Left lung (tissue), 10 donors: ENCODE results near the gene TLR6. TPM values are rescaled to one million over a fixed set of nuclear protein-coding genes. Genes with fewer than 3 reads are reported as not detected.
A peak's percentile ranks its signal among the peaks of the same experiment; 100 is the strongest.

Experiments used
- ATAC-seq: fragments of 200-7000 bp; cut with Tn5 transposase; one replicate; pipeline ENCODE4 v1.9.1; 2020; ENCODE audit warnings: moderate library complexity
- DNase-seq, 4 donors: peaks; one replicate each; pipeline ENCODE4 v3.0.0-alpha.2; 2013 to 2020
- H3K27ac ChIP-seq, 2 donors: fragments of 200-600 bp; sonication (generic) in 1 of 2; one replicate each; pipeline versions ENCODE4 v1.5.0 to v1.8.0; 2020 to 2021
- H3K27me3 ChIP-seq, 2 donors: fragments of 200-600 bp; sonication (generic) in 1 of 2; one replicate each; pipeline versions ENCODE4 v1.5.0 to v1.8.0; 2020 to 2021
- H3K36me3 ChIP-seq, 2 donors: fragments of 200-600 bp; sonication (generic) in 1 of 2; one replicate each; pipeline versions ENCODE4 v1.5.0 to v1.8.0; 2020 to 2021
- H3K4me1 ChIP-seq, 2 donors: fragments of 200-600 bp; one replicate each; pipeline ENCODE4 v1.8.0; 2021
- H3K4me3 ChIP-seq, 2 donors: fragments of 200-600 bp; sonication (generic) in 1 of 2; one replicate each; pipeline versions ENCODE4 v1.5.0 to v1.8.0; 2020 to 2021; ENCODE audit warnings: mild to moderate bottlenecking in 1 of 2
- H3K9me3 ChIP-seq, 2 donors: fragments of 200-600 bp; sonication (generic) in 1 of 2; one replicate each; pipeline versions ENCODE4 v1.5.0 to v1.8.0; 2020 to 2021
- intact Hi-C, 2 donors: fragments of 100-400 bp; cut with DNase I; formaldehyde crosslinking; loops; one replicate each; pipeline versions ENCODE4 v1.11.2 to v1.14.2; 2022
- polyA plus RNA-seq, 6 donors: library from polyadenylated mRNA; unstranded; fragments of 120-200 nt; gene quantifications; one replicate each; pipeline ENCODE4 v1.2.1, GENCODE V29; 2013; ENCODE audit not compliant: insufficient read length in 6 of 6
- total RNA-seq, 2 donors: library from RNA; stranded (reverse); fragmentation: NEBNext Ultra II Directional; extraction: Animal tissue kit (Norgen Biotek cat#: 25700); gene quantifications; one replicate each; pipeline ENCODE4 v1.2.1, GENCODE V29; 2021
- TF ChIP-seq, protein P1 (sequence below), 2 donors: fragments of 200-600 bp; sonication (generic) in 1 of 2; IDR thresholded peaks; one replicate each; pipeline versions ENCODE4 v1.5.0 to v1.8.0; 2021; ENCODE audit warnings: antibody characterized with exemption in 2 of 2
- donor health status: DM: no; HTN: yes; CAD: no.
- donor health status: DM: no; HTN: no; CAD: no.

Gene TLR6
- total and polyA plus RNA-seq, 8 donors: 0.96 to 18.1 (median 1.5) TPM

DNA sequence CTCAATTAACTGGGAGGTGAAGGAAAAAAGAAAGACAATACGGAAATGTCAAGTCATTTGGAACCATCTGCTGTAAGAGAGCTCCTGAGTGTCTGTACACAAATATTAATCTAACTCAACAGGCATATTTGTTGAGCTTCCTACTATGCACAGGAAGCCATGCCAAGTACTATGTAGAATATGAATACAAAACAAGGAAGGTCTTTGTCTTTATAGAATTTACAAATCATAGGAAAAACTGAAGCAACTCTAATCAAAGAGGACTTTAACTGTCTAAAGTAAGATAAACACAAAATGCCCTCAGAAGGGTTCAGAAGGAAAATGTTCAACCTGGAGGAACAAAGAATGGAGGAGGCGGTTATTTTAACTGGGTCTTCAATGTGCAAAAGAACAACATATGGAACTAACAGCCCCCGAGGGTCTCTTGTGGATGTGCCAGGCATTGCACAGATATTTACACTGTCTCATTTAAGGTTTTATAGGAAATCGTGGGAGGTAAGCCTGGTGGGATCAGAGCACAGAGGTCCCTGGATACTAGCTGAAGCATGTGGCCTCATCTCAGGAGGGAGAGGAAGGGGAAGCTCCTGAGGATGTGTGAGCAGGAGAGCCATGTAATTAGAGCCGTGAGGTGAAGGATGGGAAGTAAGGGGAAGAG is 16.8 kb upstream of the TLR6 start:
- Histone ChIP-seq H3K27me3 (no peaks in the 10 kb centered on the region), H3K4me1 (peaks cover 18 to 33% of the 10 kb centered on the region in 2 donors), H3K9me3 (no peaks in the 10 kb centered on the region), H3K4me3 (no peak overlapping the region), H3K27ac (peak overlapping the region; percentile 46 to 54), H3K36me3 (peaks cover 0 to 17% of the 10 kb centered on the region in 2 donors)
- TF ChIP-seq, protein P1, sequence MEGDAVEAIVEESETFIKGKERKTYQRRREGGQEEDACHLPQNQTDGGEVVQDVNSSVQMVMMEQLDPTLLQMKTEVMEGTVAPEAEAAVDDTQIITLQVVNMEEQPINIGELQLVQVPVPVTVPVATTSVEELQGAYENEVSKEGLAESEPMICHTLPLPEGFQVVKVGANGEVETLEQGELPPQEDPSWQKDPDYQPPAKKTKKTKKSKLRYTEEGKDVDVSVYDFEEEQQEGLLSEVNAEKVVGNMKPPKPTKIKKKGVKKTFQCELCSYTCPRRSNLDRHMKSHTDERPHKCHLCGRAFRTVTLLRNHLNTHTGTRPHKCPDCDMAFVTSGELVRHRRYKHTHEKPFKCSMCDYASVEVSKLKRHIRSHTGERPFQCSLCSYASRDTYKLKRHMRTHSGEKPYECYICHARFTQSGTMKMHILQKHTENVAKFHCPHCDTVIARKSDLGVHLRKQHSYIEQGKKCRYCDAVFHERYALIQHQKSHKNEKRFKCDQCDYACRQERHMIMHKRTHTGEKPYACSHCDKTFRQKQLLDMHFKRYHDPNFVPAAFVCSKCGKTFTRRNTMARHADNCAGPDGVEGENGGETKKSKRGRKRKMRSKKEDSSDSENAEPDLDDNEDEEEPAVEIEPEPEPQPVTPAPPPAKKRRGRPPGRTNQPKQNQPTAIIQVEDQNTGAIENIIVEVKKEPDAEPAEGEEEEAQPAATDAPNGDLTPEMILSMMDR (IDR thresholded peaks at IDR 0.05): no peak
- ATAC-seq (no peak), DNase-seq (no peak)
- intact Hi-C loops: no loop called here

DNA sequence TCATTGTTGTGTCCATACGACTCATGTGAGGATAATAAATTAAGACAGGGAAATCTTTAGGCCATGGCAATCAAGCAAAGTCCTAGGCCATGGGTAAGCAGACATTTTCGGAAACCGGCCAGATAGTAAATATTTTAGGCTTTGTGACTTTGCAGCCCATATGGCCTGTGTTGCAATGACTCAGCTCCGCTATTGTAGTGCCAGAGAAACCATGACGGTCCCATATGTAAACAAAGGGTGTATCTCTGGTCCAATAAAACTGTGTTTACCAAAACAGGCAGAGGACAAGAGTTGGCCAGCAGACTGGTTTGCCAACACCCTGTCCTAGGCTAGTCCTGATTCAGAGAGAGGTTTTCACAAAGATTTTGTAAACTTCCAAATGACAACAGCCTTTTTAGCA is 16.0 kb upstream of the TLR6 start:
- Histone ChIP-seq H3K27ac (peak overlapping the region; percentile 46 to 54), H3K36me3 (peaks cover 0 to 13% of the 10 kb centered on the region in 2 donors), H3K4me1 (peaks cover 18 to 39% of the 10 kb centered on the region in 2 donors), H3K4me3 (no peak overlapping the region), H3K9me3 (no peaks in the 10 kb centered on the region), H3K27me3 (no peaks in the 10 kb centered on the region)
- ATAC-seq (no peak), DNase-seq (peak in 1 of 4 donors; percentile 65)
- TF ChIP-seq, protein P1 (IDR thresholded peaks at IDR 0.05): no peak
- intact Hi-C loops: no loop called here

DNA sequence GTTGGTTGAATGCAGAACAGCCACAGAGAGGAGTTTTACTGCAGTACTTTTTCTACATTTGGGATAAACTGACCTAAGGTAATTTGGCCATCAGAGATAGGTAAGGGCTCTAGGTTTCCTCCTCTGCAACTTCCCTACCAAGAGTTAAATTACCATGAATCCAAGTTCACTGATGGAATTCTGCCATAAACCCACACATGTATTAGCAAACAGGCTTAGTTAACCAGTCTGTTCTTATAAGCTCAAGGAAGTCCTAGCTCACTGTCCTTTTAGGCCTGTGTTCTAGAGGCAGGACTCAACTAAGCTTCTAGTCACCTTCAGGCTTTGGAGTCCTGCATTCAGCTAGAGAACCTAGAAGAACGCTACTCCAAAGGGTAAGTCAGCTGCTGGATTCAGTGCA is 15.0 kb upstream of the TLR6 start:
- Histone ChIP-seq H3K36me3 (peaks cover 0 to 13% of the 10 kb centered on the region in 2 donors), H3K27ac (no peak overlapping the region), H3K4me3 (no peak overlapping the region), H3K27me3 (no peaks in the 10 kb centered on the region), H3K9me3 (no peaks in the 10 kb centered on the region), H3K4me1 (peaks cover 18 to 48% of the 10 kb centered on the region in 2 donors)
- DNase-seq (no peak), ATAC-seq (no peak)
- TF ChIP-seq, protein P1 (IDR thresholded peaks at IDR 0.05): no peak
- intact Hi-C loops: no loop called here

DNA sequence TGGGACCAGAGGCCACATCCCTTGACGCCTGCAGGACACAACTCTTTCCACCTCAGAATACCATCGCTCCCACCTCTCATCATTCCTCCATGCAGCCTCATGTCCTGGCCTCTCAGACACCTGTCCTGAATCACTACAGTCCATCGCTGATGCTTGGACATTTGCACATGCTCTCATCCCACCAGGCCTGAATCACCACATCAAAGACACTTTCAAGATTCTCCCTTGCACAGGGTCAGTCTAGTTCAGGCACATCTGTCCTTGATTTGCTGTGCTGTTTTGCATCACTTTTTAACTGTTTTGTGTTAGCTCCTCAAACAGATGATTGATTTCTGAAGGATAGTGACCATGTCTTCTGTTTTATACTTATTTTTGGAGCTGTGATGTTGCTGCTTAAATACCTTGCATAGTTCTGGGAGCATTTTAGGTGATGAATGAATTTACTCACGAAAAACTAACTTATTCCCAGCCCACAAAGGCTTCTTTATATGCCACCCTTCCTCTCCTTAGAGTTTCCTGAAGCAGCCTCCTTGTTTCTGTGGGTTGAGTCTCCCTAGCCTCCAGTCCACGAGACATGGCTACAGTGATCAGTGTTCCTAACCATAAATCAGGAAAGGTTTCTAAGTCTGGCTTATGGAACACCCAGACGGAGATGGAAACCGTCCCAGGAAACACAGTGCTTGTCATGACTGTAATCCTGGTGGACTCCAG is 13.6 kb upstream of the TLR6 start:
- intact Hi-C loops: no loop called here
- Histone ChIP-seq H3K36me3 (peaks cover 0 to 13% of the 10 kb centered on the region in 2 donors), H3K27me3 (no peaks in the 10 kb centered on the region), H3K4me3 (no peak overlapping the region), H3K9me3 (no peaks in the 10 kb centered on the region), H3K4me1 (peaks cover 18 to 51% of the 10 kb centered on the region in 2 donors), H3K27ac (no peak overlapping the region)
- ATAC-seq: no peak
- DNase-seq: peak in 1 of 4 donors; percentile 27
- TF ChIP-seq, protein P1 (IDR thresholded peaks at IDR 0.05): no peak

DNA sequence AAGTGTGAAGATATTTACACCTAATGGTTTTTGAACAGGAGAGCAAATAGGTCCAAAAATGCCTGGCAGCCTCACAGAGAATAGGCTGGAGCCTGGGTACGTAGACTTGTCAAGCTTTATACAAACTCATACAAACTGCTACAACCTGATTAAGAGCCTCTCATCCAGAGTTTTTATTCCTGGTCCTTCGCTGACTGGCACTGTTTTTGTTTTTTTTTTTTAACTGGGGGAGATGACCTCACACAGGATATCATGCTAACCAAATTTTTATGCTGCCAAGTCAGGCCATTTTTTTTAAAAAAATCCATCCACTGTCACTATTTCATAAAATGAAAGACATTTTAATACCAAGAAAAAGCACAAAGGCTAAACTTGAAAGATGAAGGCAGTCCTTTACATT is 12.9 kb upstream of the TLR6 start:
- intact Hi-C loops: loop anchor here in 1 of 2 donors (10.0 kb wide), 1 partner anchor 105 kb away; no protein-coding TSS in a partner anchor

More for the DNA sequence above, 12.9 kb upstream of the TLR6 start:
- ATAC-seq: no peak
- Histone ChIP-seq H3K9me3 (no peaks in the 10 kb centered on the region), H3K4me1 (peaks cover 18 to 51% of the 10 kb centered on the region in 2 donors), H3K27ac (peak overlapping the region; percentile 87 to 95), H3K36me3 (peaks cover 0 to 13% of the 10 kb centered on the region in 2 donors), H3K4me3 (peak overlapping the region in 1 of 2 donors; percentile 72), H3K27me3 (no peaks in the 10 kb centered on the region)
- DNase-seq: no peak
- TF ChIP-seq, protein P1 (IDR thresholded peaks at IDR 0.05): no peak
